D341Med (cell line): ENCODE data around the gene CAPN11.

Experiments used
- DNase-seq: peaks from one replicate; pipeline ENCODE4 v3.0.0; 2012; ENCODE audit warnings: low spot score

The CAPN11 gene

GRCh38 chr6:44158770-44159228 lies at the start of gene CAPN11:
Gene CAPN11 (plus strand): TSS chr6:44158820. CDS start chr6:44158849, 29 bp downstream.
- no peak for DNase-seq

- no peak for DNase-seq
These were observed 49.4 kb upstream of the CAPN11 start for GRCh38 chr6:44109212-44109611.

- DNase-seq: no peak
These were observed 48.5 kb upstream of the CAPN11 start for GRCh38 chr6:44110005-44110676.

- DNase-seq: no peak
These were observed 47.7 kb upstream of the CAPN11 start for GRCh38 chr6:44110966-44111365.

GRCh38 chr6:44111434-44112417 lies 46.9 kb upstream of the CAPN11 start:
- no peak for DNase-seq

GRCh38 chr6:44113414-44113813 lies 45.2 kb upstream of the CAPN11 start:
- no peak for DNase-seq

DNA sequence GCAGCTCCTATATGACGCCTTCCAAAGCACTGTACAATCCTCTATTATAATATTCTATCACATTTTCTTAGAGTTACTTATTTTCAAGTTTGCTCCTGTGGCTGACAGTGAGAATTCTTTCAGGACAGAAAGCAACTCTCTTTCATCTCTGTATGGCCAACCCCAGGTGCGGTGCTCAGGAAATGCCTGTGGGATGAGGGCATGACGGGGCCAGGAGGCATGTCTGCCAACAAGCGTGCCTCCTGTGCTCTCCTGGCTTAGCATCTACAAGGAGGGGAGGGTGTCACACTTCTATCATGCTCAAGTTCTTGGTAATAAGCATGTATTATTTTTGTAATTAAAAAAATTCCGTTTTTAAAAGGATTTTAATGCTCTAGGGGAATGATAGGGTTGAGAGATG lies 42.8 kb upstream of the CAPN11 start:
- DNase-seq: no peak

- no peak for DNase-seq
These were observed 41.8 kb upstream of the CAPN11 start for GRCh38 chr6:44116641-44117382.

GRCh38 chr6:44117397-44118128 lies 41.1 kb upstream of the CAPN11 start:
- no peak for DNase-seq

GRCh38 chr6:44119704-44120262 lies 38.8 kb upstream of the CAPN11 start:
- no peak for DNase-seq

GRCh38 chr6:44120692-44121443 lies 37.8 kb upstream of the CAPN11 start:
- DNase-seq: no peak

DNA sequence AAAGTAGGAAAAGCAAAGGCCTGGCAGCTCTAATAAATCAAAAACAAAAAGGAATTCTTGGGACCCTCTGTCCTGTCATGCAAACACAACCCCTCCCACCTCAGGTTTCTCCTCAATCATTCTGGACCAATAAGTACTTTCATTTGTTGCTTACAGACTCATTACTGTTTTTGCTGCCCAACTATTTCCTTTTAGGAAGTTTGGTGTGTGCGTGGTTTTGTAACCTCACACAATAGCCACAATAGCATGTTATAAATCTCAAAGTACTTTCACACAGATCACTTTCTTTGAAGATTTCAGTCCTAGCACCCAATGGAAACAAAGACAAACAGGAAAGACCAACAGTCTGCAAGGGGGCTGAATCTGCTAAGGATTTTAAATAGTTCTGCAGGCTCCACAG lies 35.8 kb upstream of the CAPN11 start:
- DNase-seq: no peak

GRCh38 chr6:44123544-44123943 lies 35.1 kb upstream of the CAPN11 start:
- DNase-seq: no peak

- peak; percentile 67 for DNase-seq
These were observed 32.1 kb upstream of the CAPN11 start for GRCh38 chr6:44126320-44127149.

DNA sequence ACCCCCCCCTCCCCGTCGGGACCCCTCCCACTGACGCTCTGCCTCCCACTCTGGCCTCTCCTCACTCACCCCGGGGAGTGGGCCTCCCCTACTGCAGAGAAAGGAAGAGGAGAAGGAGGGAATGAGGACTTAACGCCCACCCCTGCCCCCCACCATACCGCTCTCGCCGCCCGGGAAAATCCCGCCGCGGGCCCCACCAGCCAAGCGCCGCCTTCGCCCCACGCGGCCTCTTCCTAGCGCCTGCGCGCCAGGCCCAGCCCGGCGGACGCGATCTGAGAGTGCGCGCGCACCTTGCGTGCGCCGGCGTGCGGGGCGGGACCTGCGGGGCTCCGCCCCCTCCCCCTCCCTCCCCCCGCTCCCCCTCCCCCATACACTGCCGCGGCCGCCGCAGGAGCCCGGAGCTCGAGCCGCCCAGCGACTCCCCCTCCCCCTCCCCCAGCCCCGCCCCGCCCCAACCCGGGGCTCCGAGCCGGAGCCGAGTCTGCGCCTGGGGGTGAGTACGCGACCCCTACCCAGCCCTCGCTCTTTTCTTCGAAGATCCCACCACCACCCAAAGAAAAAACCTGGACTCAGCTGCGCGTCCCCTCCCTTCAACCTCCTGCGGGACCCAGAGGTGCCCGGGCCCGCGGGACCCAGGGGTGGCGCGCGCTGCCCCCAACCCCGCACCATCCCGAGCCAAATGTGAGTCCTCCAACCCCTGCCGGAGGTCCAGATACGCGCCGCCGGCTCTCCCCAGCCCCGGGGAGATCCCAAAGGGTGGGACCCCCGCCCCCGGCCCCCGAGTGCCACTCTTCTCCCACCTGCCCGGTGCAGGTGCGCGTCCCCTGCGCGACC lies 31.2 kb upstream of the CAPN11 start, which contains the start of the genes MRPL14 and TMEM63B:
TSS of gene MRPL14 (minus strand) at position 267 of the 834 bp plus-strand sequence. CDS start 10,841 bp downstream, outside the sequence.
TSS of gene TMEM63B (plus strand) at position 369 of the 834 bp plus-strand sequence. CDS start 7,031 bp downstream, outside the sequence.
- peak; percentile 100 for DNase-seq

- DNase-seq: peak; percentile 62
These were observed 30.4 kb upstream of the CAPN11 start for GRCh38 chr6:44128020-44128917.

DNA sequence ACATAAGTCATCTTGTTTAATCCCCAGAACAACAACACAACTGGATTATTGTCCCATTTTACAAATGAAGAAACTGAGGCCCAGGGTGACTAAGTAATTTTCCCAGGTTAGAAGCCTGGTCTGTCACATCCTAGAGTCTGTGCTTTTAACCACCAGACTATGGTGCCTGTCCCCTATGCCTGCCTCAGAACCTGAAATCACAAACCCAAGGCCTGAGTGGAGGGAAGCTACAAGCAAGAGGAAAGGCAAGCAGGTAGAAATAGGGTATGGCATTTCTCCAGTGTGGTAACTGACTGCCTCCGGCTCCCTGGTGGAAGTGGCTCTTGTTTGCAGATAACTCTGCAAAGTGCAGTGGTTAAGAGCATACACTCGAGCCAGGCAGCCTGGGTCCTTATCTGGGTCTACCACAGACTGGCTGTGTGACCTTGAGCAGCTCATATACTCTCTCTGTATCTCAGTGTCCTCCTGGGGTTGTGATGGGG lies 28.7 kb upstream of the CAPN11 start:
- no peak for DNase-seq
